ENCODE results near the gene OR52A5. TPM values are rescaled to one million over a fixed set of nuclear protein-coding genes. Genes with fewer than 3 reads are reported as not detected.

OR52A5 gene
- polyA plus RNA-seq, 1 experiment, result not detected

GRCh38 chr11:5137014-5137413, 1.1 kb downstream of the OR52A5 start:
- TF ChIP-seq CTCF (IDR thresholded peaks at IDR 0.05; ENCODE audit: low read depth, low read length), result no peak
- no peak overlapping the region for H3K4me3 ChIP-seq (ENCODE audit: low read depth, low read length)
- no peaks in the 10 kb centered on the region for H3K27me3 ChIP-seq (ENCODE audit: control insufficient read depth, insufficient read depth, low read length)
- no peak overlapping the region for H3K27ac ChIP-seq (ENCODE audit: low read depth, low read length)
- H3K9me3 ChIP-seq (ENCODE audit: control insufficient read depth, insufficient read depth, low read length), result no peaks in the 10 kb centered on the region
- ChIA-PET CTCF (no interaction called here), POLR2A (no interaction called here)
- no peak for DNase-seq (ENCODE audit: low read depth, low spot score)

- H3K9me3 ChIP-seq (ENCODE audit: control insufficient read depth, insufficient read depth, low read length), result no peaks in the 10 kb centered on the region
- CTCF ChIA-PET, result no interaction called here
- no peak for DNase-seq (ENCODE audit: low read depth, low spot score)
- no peak for TF ChIP-seq CTCF (IDR thresholded peaks at IDR 0.05; ENCODE audit: low read depth, low read length)
- H3K27me3 ChIP-seq (ENCODE audit: control insufficient read depth, insufficient read depth, low read length), result no peaks in the 10 kb centered on the region
- no peak overlapping the region for H3K27ac ChIP-seq (ENCODE audit: low read depth, low read length)
- POLR2A ChIA-PET, result no interaction called here
- no peak overlapping the region for H3K4me3 ChIP-seq (ENCODE audit: low read depth, low read length)
Measured at GRCh38 chr11:5136261-5136660, 1.9 kb downstream of the OR52A5 start.

DNA sequence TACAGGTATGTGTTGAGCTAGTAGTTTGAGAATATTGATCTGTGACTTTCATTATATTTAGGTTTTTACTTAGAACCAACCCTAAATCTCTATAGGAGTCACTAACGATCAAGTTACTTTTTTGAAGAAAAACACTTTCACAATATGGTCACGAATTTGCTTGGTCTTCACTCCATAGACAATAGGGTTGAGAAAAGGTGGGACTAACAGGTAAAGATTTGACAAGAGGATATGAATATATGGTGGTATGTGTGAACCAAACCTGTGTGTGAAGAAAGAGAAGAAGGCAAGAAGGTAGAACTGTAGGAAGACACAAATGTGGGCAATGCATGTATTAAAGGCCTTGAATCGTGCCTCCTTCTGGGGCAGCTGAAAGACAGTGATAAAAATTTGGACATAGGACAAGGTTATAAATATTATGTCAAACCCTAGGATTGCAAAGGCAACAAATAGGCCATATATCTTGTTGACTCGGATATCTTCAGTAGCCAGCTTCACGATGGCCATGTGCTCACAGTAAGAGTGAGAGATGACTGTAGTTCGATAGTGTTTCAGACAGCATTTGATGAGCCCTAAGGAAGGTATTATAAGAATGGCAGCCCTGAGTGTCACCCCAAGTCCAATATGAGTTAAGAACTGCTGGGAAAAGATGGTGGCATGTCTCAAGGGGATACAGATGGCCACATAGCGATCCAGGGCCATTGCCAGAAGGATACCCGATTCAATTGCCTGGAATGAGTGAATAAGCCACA, 6.4 kb downstream of the OR52A5 start:
- H3K4me3 ChIP-seq (ENCODE audit: low read depth, low read length), result no peak overlapping the region
- H3K27me3 ChIP-seq (ENCODE audit: control insufficient read depth, insufficient read depth, low read length), result no peaks in the 10 kb centered on the region
- ChIA-PET CTCF (no interaction called here), POLR2A (no interaction called here)
- H3K9me3 ChIP-seq (ENCODE audit: control insufficient read depth, insufficient read depth, low read length), result no peaks in the 10 kb centered on the region
- no peak for DNase-seq (ENCODE audit: low read depth, low spot score)
- H3K27ac ChIP-seq (ENCODE audit: low read depth, low read length), result no peak overlapping the region
- no peak for TF ChIP-seq CTCF (IDR thresholded peaks at IDR 0.05; ENCODE audit: low read depth, low read length)

GRCh38 chr11:5129457-5129877, 8.7 kb downstream of the OR52A5 start:
- ChIA-PET CTCF (no interaction called here), POLR2A (no interaction called here)
- Histone ChIP-seq H3K27me3 (ENCODE audit: control insufficient read depth, insufficient read depth, low read length) (no peaks in the 10 kb centered on the region), H3K27ac (ENCODE audit: low read depth, low read length) (no peak overlapping the region), H3K4me3 (ENCODE audit: low read depth, low read length) (no peak overlapping the region), H3K9me3 (ENCODE audit: control insufficient read depth, insufficient read depth, low read length) (no peaks in the 10 kb centered on the region)
- no peak for TF ChIP-seq CTCF (IDR thresholded peaks at IDR 0.05; ENCODE audit: low read depth, low read length)
- no peak for DNase-seq (ENCODE audit: low read depth, low spot score)

DNA sequence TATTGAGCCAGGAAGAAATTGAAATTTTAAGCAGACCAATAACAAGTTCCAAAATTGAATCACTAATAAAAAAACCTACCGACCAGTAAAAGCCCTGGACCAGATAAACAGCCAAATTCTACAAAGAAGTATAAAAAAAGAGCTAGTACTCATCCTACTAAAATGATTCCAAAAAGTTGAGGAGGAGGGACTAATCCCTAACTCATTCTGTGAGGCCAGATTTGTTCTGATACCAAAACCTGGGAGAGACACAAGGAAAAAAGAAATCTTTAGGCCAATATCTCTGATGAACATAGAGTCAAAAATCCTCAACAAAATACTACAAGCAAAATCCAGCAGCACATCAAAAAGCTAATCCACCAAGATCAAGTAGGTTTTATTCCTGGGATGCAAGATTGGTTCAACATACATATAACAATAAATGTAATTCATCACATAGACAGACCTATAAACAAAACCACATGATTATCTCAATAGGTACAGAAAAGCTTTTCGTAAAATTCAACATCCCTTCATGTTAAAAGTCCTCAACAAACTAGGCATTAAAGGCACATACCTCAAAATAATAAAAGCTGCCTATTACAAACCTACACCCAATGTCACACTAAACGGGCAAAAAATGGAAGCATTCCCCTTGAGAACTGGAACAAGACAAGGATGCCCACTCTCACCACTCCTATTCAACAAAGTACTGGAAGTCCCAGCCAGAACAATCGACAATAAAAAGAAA, 13.1 kb downstream of the OR52A5 start:
- Histone ChIP-seq H3K9me3 (ENCODE audit: control insufficient read depth, insufficient read depth, low read length) (no peaks in the 10 kb centered on the region), H3K4me3 (ENCODE audit: low read depth, low read length) (no peak overlapping the region), H3K27ac (ENCODE audit: low read depth, low read length) (no peak overlapping the region), H3K27me3 (ENCODE audit: control insufficient read depth, insufficient read depth, low read length) (no peaks in the 10 kb centered on the region)
- DNase-seq (ENCODE audit: low read depth, low spot score), result no peak
- CTCF ChIA-PET, result interaction anchor here (0.8 to 3.7 kb wide), 21 partner anchors 9 to 498 kb away, joined by 3 to 82 read pairs (median 5); partner anchors contain the start of gene OR52A5
- POLR2A ChIA-PET, result no interaction called here
- no peak for TF ChIP-seq CTCF (IDR thresholded peaks at IDR 0.05; ENCODE audit: low read depth, low read length)

All from AG04450 (cell line).